HG02763 (cell line): ENCODE measurements around the gene RCAN1.
"Not testable (repeated sequence)": the region's sequence is repeated elsewhere in the genome, so short reads cannot be mapped to it uniquely, and the experiment has no call there.

ENCODE experiments used
- ATAC-seq: cut with Tn5 transposase; IDR thresholded peaks from one replicate; pipeline ENCODE4 v1.9.1; 2021; ENCODE audit warnings: mild to moderate bottlenecking, moderate library complexity; ENCODE audit not compliant: unreplicated experiment

Gene RCAN1

GRCh38 chr21:34467333-34467732 is 147.6 kb downstream of the RCAN1 start:
- ATAC-seq = not testable (repeated sequence)
